22Rv1 (cell line): ENCODE data around the gene ARHGAP21.

Experiments used
- H3K27ac ChIP-seq: fragments of 450-650 bp; 2 replicates; pipeline ENCODE4 v1.5.1; 2017
- CTCF ChIP-seq: fragments of 450-650 bp; IDR thresholded peaks from 2 replicates; pipeline ENCODE4 v1.5.1; 2017; ENCODE audit warnings: mild to moderate bottlenecking
- ZFX ChIP-seq: fragments of 450-650 bp; IDR thresholded peaks from 2 replicates; pipeline ENCODE4 v1.6.1; 2017; ENCODE audit warnings: antibody characterized with exemption, borderline replicate concordance

ARHGAP21 gene

GRCh38 chr10:24700948-24701347, 22.7 kb downstream of the ARHGAP21 start:
- H3K27ac ChIP-seq = no peak overlapping the region
- no peak for TF ChIP-seq ZFX
- no peak for TF ChIP-seq CTCF

- TF ChIP-seq ZFX (no peak), CTCF (no peak)
- H3K27ac ChIP-seq = no peak overlapping the region
Measured at GRCh38 chr10:24698270-24698669, 25.4 kb downstream of the ARHGAP21 start.

DNA sequence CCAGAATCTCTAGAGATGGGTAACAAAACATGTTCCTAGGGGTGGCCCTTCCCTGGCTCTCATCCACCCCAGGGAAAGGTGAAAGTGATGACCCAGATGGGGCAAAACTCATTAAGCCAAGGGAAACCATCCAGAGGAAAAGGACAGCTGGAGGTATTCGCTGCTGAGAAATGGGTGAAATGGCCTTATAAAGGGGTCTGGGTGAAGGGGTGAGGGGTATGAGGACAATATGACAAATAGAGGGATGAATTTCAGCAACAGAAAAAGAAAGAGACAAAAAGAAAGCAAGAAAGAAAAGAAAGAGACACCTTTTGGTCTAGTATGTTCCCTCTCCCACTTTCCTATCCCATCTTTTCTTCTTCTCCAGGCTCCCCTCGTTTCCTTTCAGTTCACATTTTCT, 26.6 kb downstream of the ARHGAP21 start:
- TF ChIP-seq ZFX (no peak), CTCF (no peak)
- H3K27ac ChIP-seq = no peak overlapping the region

GRCh38 chr10:24695452-24695851, 28.2 kb downstream of the ARHGAP21 start:
- TF ChIP-seq CTCF (no peak), ZFX (no peak)
- H3K27ac ChIP-seq = no peak overlapping the region

DNA sequence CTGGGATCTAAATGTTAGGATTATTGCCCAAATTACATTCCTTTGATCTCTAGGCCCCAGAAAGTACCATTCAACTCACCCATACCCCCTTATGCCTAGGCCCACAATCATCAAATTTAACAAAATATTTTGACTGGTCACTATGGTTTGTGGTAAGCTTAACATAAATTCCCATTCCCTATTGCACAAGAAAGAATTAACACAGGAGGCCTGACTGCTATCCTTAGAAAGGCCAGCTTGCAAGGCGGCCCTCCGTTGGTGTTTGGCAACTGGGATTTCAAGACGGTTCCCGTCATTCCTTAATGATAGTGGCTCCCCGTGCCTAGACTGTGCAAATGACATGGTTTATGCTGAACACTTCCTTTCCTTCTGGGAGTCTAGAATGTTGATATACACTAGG, 29.6 kb downstream of the ARHGAP21 start:
- TF ChIP-seq ZFX (no peak), CTCF (no peak)
- no peak overlapping the region for H3K27ac ChIP-seq

GRCh38 chr10:24690961-24691512, 32.6 kb downstream of the ARHGAP21 start:
- no peak overlapping the region for H3K27ac ChIP-seq
- no peak for TF ChIP-seq ZFX
- TF ChIP-seq CTCF = no peak

GRCh38 chr10:24685958-24686540, 37.6 kb downstream of the ARHGAP21 start:
- TF ChIP-seq CTCF (no peak), ZFX (no peak)
- no peak overlapping the region for H3K27ac ChIP-seq
